ENCODE data around the gene KCNIP4.

The KCNIP4 gene

DNA sequence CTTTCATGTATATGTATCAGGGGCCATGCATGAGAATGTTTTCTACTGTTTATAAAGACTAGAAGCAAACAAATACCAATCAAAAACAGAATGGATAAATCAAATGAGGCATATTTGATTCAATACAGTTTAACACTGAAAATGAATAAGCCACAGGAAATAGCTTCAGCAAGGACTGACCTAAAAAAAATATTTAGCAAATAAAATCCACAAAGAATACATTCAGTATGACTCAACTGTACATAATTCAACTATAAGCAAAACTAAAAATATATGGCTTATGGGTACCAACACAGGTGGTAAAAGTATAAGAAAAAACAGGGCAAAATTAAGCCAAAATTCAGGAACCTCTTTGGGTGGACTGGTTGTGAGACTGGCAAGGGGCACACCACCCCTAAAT, 112.9 kb downstream of the KCNIP4 start:
- no peak for DNase-seq

- no peak for DNase-seq
Observed at GRCh38 chr4:21830272-21830671, 118.3 kb downstream of the KCNIP4 start.

- DNase-seq = no peak
Observed at GRCh38 chr4:21827575-21827974, 121.0 kb downstream of the KCNIP4 start.

- no peak for DNase-seq
Observed at GRCh38 chr4:21826071-21826470, 122.5 kb downstream of the KCNIP4 start.

- no peak for DNase-seq
Observed at GRCh38 chr4:21819086-21819485, 129.5 kb downstream of the KCNIP4 start.

DNA sequence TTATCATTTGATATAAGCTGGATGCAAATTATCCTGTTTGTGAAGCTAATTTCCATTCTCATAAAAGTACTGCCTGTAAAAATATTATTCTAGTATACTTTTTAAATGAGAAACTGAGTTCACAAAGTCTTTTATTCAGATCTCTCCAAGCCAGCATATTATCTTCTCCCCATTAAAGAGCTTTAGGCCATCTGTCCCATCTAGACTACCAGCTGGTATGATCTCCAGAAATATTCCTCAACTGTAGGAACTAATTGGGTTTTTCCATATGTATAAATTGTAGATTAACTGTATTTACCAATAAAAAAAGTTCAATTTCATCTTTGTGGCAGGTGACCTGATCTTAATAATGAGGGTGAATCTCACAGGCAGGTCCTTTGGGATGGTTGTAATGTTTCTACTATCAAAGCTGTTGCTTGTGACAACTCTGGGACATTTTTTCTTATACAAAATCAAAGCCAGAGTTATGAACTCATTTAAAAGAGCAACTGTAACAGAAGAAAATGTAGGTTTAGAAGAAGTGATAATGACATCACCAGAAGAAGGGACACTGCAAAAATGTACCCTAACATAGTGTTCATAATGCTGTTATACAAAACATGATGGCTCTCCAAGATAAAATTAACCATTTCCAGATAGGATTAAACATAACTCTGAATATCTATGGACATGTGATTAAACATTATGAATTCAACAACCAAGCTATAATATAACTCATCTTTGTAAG, 132.8 kb downstream of the KCNIP4 start:
- DNase-seq = no peak

GRCh38 chr4:21811565-21811964, 137.0 kb downstream of the KCNIP4 start:
- DNase-seq = no peak

GRCh38 chr4:21806991-21807390, 141.6 kb downstream of the KCNIP4 start:
- DNase-seq = no peak

GRCh38 chr4:21802406-21802805, 146.2 kb downstream of the KCNIP4 start:
- DNase-seq = no peak

GRCh38 chr4:21801661-21802385, 146.7 kb downstream of the KCNIP4 start:
- no peak for DNase-seq

GRCh38 chr4:21795091-21795490, 153.5 kb downstream of the KCNIP4 start:
- DNase-seq = peak; percentile 2

DNA sequence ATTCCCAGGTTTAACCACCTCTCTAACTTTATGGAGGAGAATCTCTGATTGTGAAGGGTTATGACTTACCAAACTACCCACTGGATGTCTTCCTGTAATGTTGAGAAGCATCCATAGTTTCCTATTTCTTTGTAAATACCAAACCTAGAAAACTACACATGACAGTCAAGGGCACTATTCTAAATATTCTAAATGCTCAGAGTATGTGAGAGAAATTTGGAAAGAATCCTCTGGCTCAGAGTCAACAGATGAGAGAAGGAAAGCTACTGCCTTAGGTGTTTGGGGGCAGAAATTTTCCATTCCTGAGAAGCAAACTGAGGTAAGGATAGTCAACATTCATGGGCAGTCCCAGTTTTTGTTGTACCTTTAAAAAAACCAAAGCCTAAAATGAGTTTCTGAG, 155.8 kb downstream of the KCNIP4 start:
- no peak for DNase-seq

DNA sequence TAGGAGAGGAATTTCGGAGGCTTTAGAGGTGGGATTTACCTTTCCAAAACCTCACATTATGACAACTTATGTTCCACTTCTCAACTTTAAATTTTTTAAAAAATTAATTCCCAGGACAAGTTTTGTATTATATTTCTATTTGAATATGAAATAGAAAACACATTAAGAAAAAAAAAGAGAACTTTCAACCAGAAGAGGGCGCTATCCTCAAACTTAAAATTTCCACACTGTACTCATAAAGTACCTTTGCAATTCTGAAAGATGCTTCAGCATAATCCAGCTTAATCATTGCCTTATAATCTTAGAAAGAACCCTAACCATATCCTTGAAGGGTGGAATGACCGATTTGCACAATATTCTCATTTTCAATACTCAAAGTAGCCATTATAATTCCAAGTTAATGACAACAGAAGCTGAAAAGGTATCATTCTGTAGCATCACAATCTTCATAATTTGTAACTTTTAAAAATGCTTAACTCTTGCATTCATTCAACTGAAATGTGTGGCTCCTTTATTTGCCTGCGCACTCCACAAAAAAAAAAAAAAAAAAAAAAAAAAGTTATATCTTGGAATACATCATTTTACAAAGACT, 158.0 kb downstream of the KCNIP4 start:
- no peak for DNase-seq

DNA sequence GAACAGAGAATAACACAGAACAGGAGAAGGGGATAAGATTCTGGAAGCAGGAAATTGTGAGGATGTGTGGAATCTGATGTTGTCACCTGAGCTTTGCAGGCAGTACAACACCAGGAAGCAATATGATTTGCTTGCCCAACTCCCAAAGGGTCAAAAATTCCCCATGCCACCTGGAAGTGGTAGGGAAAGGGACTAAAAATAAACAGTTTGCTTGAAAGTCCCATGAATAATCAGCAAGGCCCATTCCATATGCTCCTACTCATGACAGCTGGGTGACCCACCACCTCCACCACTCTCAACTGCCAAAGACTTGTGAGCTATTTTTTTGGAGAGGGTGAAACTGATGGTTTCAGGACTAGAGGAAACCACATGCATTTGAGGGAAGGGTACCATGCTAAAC, 168.4 kb downstream of the KCNIP4 start:
- no peak for DNase-seq

GRCh38 chr4:21778702-21779101, 169.9 kb downstream of the KCNIP4 start:
- DNase-seq = no peak

GRCh38 chr4:21775703-21776102, 172.9 kb downstream of the KCNIP4 start:
- no peak for DNase-seq

GRCh38 chr4:21769404-21770147, 179.0 kb downstream of the KCNIP4 start:
- no peak for DNase-seq

- no peak for DNase-seq
Observed at GRCh38 chr4:21768349-21769310, 179.9 kb downstream of the KCNIP4 start.

DNA sequence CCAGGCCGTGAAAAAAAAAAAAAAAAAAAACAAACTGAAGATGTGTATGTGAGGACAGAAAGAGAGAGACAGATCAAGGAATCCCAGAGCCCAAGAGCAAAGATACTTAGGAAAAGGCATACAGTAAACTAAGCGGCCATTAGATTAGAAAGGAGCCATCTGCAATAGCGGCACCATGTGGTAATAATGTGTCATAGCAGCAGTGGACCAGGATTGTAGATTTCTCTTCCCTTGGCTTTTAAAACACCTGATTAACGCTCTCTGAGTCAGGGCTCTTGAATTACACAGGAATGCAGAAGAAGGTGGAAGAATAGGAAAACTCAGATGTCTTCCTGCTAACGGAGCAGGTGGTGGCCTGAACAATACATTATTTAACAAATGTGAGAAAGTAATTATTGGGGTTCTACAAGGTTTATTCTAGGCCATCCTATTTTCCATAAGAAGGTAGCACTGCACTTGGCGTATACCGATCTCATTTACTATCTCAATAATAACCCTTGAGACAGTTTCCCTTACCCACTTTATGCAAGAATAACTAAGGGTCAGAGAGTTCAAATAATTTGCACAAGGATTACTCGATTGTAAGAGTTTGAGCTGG, 182.7 kb downstream of the KCNIP4 start:
- peak; percentile 35 for DNase-seq

GRCh38 chr4:21763855-21764254, 184.7 kb downstream of the KCNIP4 start:
- no peak for DNase-seq

GRCh38 chr4:21757248-21757647, 191.3 kb downstream of the KCNIP4 start:
- DNase-seq = no peak
